ENCODE results near the gene CAPN2.
"Not testable (repeated sequence)": the region's sequence is repeated elsewhere in the genome, so short reads cannot be mapped to it uniquely, and the experiment has no call there.

The CAPN2 gene

GRCh38 chr1:223730479-223731132 lies 18.3 kb downstream of the CAPN2 start:
- Mint-ChIP-seq H3K36me3 (ENCODE audit: low read depth) (peaks cover 43% of the 10 kb centered on the region), H3K4me1 (peaks cover 85% of the 10 kb centered on the region), H3K27me3 (ENCODE audit: low read depth) (peaks cover 3% of the 10 kb centered on the region), H3K27ac (peak overlapping the region; percentile 95 to 97 (median 97)), H3K4me3 (peak overlapping the region; percentile 10 to 55 (median 30)), H3K9me3 (no peaks in the 10 kb centered on the region)
- TF ChIP-seq, protein P1, sequence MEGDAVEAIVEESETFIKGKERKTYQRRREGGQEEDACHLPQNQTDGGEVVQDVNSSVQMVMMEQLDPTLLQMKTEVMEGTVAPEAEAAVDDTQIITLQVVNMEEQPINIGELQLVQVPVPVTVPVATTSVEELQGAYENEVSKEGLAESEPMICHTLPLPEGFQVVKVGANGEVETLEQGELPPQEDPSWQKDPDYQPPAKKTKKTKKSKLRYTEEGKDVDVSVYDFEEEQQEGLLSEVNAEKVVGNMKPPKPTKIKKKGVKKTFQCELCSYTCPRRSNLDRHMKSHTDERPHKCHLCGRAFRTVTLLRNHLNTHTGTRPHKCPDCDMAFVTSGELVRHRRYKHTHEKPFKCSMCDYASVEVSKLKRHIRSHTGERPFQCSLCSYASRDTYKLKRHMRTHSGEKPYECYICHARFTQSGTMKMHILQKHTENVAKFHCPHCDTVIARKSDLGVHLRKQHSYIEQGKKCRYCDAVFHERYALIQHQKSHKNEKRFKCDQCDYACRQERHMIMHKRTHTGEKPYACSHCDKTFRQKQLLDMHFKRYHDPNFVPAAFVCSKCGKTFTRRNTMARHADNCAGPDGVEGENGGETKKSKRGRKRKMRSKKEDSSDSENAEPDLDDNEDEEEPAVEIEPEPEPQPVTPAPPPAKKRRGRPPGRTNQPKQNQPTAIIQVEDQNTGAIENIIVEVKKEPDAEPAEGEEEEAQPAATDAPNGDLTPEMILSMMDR (IDR thresholded peaks at IDR 0.05; ENCODE audit: unreplicated experiment in 3 of 3) = no peak

GRCh38 chr1:223731133-223731770 lies 18.9 kb downstream of the CAPN2 start:
- H3K4me3 Mint-ChIP-seq = peak overlapping the region; percentile 51 to 68 (median 55)
- H3K9me3 Mint-ChIP-seq = no peaks in the 10 kb centered on the region
- peaks cover 6% of the 10 kb centered on the region for H3K27me3 Mint-ChIP-seq (ENCODE audit: low read depth)
- TF ChIP-seq, protein P1 (IDR thresholded peaks at IDR 0.05; ENCODE audit: unreplicated experiment in 3 of 3) = no peak
- peaks cover 40% of the 10 kb centered on the region for H3K36me3 Mint-ChIP-seq (ENCODE audit: low read depth)
- H3K4me1 Mint-ChIP-seq = peaks cover 78% of the 10 kb centered on the region
- H3K27ac Mint-ChIP-seq = peak overlapping the region; percentile 95 to 97 (median 97)

GRCh38 chr1:223732993-223733798 lies 20.9 kb downstream of the CAPN2 start:
- Mint-ChIP-seq H3K9me3 (no peaks in the 10 kb centered on the region), H3K4me1 (peaks cover 77% of the 10 kb centered on the region), H3K27me3 (ENCODE audit: low read depth) (peaks cover 10% of the 10 kb centered on the region), H3K4me3 (peak overlapping the region; percentile 60 to 62 (median 62)), H3K36me3 (ENCODE audit: low read depth) (peaks cover 27% of the 10 kb centered on the region), H3K27ac (peak overlapping the region; percentile 95 to 97 (median 97))
- TF ChIP-seq, protein P1 (IDR thresholded peaks at IDR 0.05; ENCODE audit: unreplicated experiment in 3 of 3) = no peak

- H3K27ac Mint-ChIP-seq = peak overlapping the region; percentile 95 to 97 (median 97)
- H3K9me3 Mint-ChIP-seq = no peaks in the 10 kb centered on the region
- peaks cover 23% of the 10 kb centered on the region for H3K36me3 Mint-ChIP-seq (ENCODE audit: low read depth)
- peaks cover 10% of the 10 kb centered on the region for H3K27me3 Mint-ChIP-seq (ENCODE audit: low read depth)
- peaks cover 79% of the 10 kb centered on the region for H3K4me1 Mint-ChIP-seq
- H3K4me3 Mint-ChIP-seq = no peak overlapping the region
- TF ChIP-seq, protein P1 (IDR thresholded peaks at IDR 0.05; ENCODE audit: unreplicated experiment in 3 of 3) = no peak
Measured at GRCh38 chr1:223733898-223734852, 21.8 kb downstream of the CAPN2 start.

GRCh38 chr1:223736638-223737037 lies 24.3 kb downstream of the CAPN2 start:
- not testable (repeated sequence) for H3K4me3 Mint-ChIP-seq, H3K9me3 Mint-ChIP-seq
- Mint-ChIP-seq H3K27me3 (ENCODE audit: low read depth) (peaks cover 11% of the 10 kb centered on the region), H3K4me1 (peaks cover 70% of the 10 kb centered on the region), H3K36me3 (ENCODE audit: low read depth) (peaks cover 12% of the 10 kb centered on the region), H3K27ac (peak overlapping the region in 2 of 3 experiments; percentile 45 to 84)
